Epidermal melanocyte (primary cell): ENCODE data around the gene OVOL1.
"Not testable (repeated sequence)": the region's sequence is repeated elsewhere in the genome, so short reads cannot be mapped to it uniquely, and the experiment has no call there.

Experiments used
- DNase-seq: peaks from one replicate; pipeline ENCODE4 v3.0.0; 2011; ENCODE audit warnings: low spot score; ENCODE audit not compliant: insufficient read length

Gene OVOL1

GRCh38 chr11:65786786-65787636 lies at the start of gene OVOL1:
Gene OVOL1, plus strand, starts transcription at chr11:65787063. Its CDS starts 311 bp downstream, at chr11:65787374.
- DNase-seq = no peak

DNA sequence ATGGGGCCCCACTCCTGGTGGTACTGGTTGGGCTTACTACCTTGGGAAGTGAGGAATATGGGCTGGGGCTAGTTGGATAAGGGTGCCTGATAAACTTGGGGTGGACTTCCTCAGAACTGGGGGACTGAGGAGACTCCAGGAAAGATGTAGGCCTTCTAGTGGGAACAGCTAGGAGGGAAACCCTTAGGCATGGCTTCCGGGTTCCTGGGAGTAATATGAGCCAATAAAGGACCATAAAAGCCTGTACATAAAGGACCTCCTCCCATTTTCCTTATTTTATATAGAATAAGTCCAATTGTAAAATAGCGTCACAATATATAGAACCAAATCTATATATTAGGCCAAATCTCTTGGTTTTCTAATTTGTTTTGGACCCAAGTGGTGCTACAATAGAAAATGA lies 47.8 kb upstream of the OVOL1 start:
- no peak for DNase-seq

GRCh38 chr11:65741185-65741584 lies 45.7 kb upstream of the OVOL1 start:
- DNase-seq = no peak

DNA sequence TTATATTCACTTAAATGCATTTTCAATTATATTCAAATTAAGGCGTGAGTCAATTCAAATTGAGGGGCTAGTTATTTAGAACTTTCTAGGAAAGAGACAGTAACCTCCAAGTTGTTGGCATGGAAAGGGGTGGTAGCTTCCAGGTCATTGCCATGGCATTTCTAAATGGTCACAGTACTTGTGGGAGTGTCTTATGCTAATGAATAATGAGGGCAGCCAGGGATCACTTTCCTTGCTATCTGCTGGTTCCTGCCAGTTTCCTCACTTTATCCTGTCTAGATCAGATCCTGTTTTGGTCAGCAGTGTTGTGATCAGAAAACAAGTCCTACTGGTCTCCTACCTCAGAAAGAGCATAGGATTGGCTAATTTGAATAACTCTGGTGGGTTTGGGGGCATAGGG lies 44.5 kb upstream of the OVOL1 start:
- no peak for DNase-seq

- no peak for DNase-seq
Measured at GRCh38 chr11:65743681-65744025, 43.2 kb upstream of the OVOL1 start.

DNA sequence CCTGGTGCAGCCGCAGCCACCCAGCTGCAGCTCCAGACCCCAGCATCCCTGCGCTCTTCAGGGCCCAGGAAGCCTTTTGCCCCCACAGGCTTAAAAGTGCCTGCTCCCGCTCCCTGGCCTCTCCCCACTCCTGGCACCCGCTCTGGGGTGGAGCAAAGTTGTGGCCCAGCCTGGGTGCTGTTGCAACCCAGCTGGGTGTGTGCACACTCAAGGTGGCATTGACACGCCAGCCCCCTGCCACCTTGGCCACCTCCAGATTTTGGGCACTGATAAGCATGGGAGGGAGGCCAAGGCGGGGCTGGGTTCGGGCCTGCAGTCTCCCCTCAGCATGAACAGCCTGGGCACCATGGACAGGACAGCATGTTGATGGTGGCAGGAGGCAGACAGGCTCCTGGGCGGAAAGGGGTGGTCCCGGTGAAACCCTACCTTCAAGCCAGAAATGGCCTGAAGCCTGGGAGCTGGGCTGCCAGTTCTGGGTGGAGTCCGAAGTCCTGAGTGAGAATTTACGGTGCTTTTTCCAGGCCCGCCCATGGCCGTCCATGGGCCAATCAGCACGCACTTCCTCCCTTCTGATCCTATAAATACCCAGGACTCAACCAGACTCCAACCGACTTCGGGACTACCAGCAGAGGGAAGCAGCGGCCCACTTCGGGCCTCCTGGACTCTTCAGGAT lies 42.7 kb upstream of the OVOL1 start:
- no peak for DNase-seq

- DNase-seq = no peak
Measured at GRCh38 chr11:65744699-65745042, 42.2 kb upstream of the OVOL1 start.

DNA sequence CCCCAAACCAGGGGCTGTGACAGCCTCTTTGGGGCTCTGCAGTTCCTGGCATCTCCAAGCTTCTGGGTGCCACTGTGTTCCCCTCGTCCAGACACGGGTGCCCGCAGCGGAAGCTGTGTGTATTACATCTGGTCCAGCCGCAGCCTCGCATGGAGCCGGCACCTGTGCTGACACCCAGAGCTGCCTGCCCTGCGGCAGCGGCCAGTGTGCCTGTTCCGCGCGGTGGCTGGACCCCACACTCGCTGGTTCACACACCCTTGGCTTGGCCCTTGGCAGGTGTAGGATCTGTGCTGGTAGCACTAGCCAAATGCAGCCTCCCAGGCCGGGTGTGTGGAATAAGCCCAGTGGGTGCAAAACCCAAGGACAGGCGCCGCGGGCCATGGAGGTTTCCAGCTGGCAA lies 41.8 kb upstream of the OVOL1 start:
- DNase-seq = no peak

DNA sequence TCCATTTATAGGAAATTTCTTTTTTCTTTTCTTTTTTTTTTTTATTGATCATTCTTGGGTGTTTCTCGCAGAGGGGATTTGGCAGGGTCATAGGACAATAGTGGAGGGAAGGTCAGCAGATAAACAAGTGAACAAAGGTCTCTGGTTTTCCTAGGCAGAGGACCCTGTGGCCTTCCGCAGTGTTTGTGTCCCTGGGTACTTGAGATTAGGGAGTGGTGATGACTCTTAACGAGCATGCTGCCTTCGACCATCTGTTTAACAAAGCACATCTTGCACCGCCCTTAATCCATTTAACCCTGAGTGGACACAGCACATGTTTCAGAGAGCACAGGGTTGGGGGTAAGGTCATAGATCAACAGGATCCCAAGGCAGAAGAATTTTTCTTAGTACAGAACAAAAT lies 24.7 kb upstream of the OVOL1 start:
- DNase-seq = not testable (repeated sequence)

DNA sequence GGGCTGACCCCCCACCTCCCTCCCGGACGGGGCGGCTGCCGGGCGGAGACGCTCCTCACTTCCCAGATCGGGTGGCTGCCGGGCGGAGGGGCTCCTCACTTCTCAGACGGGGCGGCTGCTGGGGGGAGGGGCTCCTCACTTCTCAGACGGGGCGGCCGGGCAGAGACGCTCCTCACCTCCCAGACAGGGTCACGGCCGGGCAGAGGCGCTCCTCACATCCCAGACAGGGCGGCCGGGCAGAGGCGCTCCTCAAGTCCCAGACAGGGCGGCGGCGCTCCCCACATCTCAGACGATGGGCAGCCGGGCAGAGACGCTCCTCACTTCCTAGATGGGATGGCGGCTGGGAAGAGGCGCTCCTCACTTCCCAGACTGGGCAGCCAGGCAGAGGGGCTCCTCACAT lies 24.0 kb upstream of the OVOL1 start:
- not testable (repeated sequence) for DNase-seq

DNA sequence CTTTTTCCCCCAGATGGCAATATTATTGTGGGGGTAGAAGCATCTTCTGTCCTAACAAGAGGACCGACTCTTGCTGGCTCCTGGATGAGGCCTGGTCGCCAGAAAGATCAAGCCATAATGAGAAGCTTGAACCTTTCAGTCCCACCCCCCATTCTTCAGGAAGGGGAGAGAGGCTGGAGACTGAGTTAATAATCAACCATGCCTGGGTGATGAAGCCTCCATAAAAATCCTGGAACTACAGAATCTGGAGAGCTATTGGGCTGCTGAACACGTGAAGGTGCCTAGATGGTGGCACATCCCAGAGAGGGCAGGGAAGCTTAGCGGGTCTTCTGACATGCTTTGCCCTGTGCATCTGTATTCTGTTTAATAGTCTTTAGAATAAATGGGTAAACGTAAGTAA lies 22.4 kb upstream of the OVOL1 start:
- DNase-seq = no peak

GRCh38 chr11:65766535-65766934 lies 20.3 kb upstream of the OVOL1 start:
- DNase-seq = no peak

GRCh38 chr11:65767406-65767805 lies 19.5 kb upstream of the OVOL1 start:
- DNase-seq = no peak

GRCh38 chr11:65767806-65768205 lies 19.1 kb upstream of the OVOL1 start:
- not testable (repeated sequence) for DNase-seq

DNA sequence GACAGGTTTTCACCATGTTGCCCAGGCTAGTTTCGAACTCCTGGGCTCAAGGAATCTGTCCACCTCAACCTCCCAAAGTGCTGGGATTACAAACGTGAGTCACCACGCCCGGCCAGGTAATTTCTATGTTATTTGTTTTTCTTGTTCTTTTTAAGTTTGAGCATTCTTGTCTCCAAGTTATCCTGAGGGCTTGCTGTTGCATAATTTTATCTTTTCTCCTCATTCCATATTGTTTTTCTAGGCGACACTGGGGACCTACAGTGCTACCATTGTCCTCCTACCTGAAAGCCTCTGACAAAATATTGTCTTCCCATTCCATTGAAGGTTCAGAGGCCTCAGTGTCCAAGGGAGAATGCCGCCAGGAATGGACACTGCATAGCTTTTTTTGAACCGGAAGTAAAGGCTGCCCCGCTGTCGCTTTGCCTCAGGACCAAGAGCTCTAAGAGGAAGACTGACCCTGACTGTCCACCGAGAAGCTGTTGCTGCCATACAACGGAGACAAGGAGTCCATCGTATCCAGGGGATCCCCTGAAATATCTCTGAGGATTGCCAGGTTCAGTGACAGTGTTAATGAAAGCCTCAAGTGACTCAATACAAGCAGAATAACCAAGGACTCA lies 15.8 kb upstream of the OVOL1 start:
- no peak for DNase-seq

- DNase-seq = no peak
Measured at GRCh38 chr11:65771589-65772112, 15.2 kb upstream of the OVOL1 start.

DNA sequence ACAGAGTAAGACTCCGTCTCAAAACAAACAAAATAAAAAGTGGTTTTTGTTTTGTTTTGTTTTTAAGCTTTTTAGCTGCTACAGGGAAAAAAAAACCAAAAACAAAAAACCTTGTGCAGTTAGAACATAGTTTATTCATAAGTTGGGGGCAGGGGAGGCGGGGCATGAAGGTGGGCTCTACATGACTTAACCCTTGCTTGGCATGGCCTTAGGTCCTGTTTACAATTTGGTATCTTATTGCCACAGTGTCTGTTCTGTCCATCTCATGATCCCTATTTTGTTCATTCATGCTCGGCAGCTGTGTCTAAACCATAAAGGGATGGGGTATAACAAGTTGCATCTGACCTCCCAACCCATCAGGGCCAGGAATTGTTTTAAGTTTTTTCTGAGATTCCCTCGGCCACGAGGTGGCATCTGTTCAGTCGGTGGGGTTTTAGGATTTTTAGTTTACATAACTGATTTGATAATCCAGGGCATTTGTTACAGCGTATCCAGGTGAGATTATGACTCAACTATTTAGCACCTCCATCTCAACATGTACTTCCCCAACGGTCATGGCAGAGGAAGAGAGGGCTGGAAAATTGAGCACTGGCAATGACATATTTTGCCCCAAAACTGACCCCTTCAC lies 13.0 kb upstream of the OVOL1 start:
- no peak for DNase-seq

DNA sequence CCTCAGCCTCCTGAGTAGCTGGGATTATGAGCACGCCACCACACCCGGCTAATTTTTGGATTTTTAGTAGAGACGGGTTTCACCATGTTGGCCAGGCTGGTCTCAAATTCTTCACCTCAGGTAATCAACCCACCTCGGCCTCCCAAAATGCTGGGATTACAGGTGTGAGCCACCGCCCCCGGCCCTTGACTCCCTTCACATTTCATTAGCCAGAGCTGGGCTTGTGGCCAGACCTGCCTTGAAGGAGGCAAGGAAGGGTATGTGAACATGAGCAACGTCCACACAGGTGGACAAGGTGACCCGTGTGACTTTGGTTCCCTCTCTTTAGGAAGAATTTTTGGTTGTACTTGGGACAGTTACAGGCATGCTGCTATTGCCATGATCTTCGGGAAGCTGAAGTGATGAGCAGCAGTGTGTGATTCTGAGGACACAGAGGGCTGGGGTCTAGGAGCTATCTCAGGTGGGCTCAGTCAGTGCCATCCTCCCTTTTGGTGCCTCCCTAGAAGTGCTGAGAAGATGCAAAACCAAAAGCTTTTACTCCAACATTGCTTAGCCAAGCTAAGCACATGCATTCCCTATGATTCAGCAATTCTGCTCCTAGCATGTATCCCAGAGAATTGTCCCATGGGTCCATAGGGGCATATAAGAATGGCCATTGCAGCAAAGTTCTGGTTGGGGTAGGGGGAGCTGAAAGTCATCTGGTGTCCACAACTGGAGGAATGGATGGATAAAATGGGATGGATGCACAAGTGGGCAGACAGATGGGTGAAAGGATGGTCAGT lies 12.1 kb upstream of the OVOL1 start:
- DNase-seq = no peak

GRCh38 chr11:65776196-65776595 lies 10.7 kb upstream of the OVOL1 start:
- no peak for DNase-seq

GRCh38 chr11:65776710-65777141 lies 10.1 kb upstream of the OVOL1 start:
- no peak for DNase-seq

DNA sequence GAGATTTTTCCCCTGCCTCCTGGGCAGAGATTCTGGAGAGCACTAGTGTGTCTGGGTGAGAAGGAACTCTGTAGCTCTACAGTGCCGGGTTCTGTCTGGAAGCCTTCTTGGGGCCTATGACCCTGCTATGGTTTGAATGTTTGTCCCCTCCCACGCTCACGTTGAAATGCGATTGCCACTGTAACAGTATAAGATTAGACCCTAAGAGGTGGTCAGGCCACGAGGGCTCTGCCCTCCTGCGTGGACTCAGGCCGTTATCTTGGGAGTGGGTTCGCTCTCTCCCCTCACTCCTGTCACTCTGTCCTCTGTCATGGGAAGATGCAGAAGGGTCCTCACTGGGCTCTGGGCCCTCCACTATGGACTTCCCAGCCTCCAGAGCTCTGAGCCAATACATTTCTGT lies 9.6 kb upstream of the OVOL1 start:
- DNase-seq = no peak
